Erythroblast (primary cell): ENCODE data around the gene CACNA1H.

Source experiments
- DNase-seq, 2 experiments: peaks; one replicate each; lab custom pipeline; 2025; lab: John Stamatoyannopoulos, UW
- GATA1 ChIP-seq: IDR thresholded peaks from 2 replicates; pipeline ENCODE4 v1.6.1; 2011; ENCODE audit warnings: low read depth, mild to moderate bottlenecking, control low read depth, low read length, moderate library complexity
- POLR2A ChIP-seq: IDR thresholded peaks from 2 replicates; pipeline ENCODE4 v1.6.1; 2011; ENCODE audit warnings: mild to moderate bottlenecking, low read length

CACNA1H gene

DNA sequence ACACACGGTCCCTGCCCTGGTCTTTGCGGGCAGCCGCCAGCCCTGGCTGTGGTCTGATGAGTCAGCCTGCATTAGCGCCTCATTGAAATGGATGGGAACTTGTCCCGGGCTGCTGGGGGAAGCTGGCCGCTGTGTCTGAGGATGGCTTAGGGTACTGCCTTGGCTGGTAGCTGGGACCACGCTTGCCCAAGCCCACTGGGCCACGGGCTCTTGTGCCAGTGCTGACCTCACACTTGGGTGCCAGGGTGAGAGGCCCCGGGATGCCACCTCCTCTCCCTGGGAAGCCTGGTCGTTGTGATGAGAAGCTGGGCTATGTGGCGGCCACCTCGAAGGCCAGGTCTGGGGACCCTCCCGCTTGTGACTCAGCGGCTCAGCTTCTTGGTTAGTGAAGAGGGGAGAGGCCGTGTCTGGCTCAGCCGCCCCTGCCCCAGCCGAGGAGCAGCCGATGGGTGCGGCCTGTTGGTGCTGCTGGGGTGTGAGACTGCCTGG, 10.7 kb downstream of the CACNA1H start:
- DNase-seq: no peak
- TF ChIP-seq GATA1 (no peak), POLR2A (no peak)

DNA sequence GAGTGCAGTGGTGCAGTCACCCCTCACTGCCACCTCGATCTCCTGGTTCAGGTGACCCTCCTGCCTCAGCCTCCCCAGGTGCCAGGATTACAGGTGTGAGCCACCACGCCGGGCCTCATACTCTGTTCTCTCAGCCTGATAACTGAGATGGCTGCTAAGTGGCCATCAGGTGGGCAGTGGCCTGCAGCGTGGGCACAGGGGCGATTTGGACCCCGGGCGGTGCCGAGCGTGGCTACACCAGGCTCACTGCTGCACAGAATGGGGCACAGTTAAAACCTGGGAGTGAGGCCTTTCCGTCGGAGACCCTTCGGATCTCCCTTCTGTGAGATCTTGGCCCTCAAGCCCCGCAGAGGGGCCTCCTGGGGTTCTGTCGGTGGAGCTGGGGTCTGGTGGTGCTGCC, 11.5 kb downstream of the CACNA1H start:
- TF ChIP-seq GATA1: no peak
- no peak for TF ChIP-seq POLR2A
- DNase-seq: no peak

DNA sequence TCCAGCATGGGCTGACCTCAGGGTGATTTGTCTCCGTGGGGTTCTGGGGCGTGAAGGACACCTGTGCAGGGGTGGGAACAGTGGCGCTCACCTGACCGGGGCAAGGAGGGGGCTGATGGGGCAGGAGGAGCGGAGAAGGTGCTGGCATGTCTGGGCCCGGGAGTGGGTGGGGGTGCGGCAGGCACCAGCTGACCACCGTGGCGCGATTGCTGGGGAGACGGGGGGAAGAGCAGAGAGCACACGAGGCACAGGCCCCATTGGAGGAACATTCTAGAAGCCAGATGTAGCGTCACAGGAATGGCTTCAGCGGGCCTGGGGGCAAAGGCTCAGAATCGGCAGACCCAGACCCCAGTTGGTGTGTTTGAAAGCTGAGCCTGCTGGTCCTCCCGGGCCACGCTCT, 12.1 kb downstream of the CACNA1H start:
- TF ChIP-seq GATA1 (no peak), POLR2A (no peak)
- no peak for DNase-seq

DNA sequence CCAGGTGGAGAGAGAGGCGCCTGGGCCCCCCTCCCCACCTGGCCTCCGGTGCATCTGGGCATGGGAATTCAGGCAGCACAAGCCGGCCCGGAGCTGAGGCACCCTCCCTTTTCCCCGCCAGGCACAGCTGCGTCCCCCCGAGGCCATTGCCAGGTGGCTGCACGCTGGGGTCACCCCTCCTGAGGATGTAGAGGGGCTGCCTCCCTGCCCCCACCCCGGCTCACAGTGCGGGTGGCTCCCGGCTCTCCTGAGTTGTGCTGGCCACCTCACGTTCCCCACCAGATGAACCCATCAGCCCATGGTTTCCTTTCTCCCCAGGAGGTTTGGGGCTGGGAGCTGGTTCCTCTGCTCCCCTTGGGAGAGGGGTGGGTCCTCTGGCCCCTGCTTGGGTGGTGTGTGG, 12.6 kb downstream of the CACNA1H start:
- TF ChIP-seq GATA1: no peak
- no peak for TF ChIP-seq POLR2A
- DNase-seq: no peak

DNA sequence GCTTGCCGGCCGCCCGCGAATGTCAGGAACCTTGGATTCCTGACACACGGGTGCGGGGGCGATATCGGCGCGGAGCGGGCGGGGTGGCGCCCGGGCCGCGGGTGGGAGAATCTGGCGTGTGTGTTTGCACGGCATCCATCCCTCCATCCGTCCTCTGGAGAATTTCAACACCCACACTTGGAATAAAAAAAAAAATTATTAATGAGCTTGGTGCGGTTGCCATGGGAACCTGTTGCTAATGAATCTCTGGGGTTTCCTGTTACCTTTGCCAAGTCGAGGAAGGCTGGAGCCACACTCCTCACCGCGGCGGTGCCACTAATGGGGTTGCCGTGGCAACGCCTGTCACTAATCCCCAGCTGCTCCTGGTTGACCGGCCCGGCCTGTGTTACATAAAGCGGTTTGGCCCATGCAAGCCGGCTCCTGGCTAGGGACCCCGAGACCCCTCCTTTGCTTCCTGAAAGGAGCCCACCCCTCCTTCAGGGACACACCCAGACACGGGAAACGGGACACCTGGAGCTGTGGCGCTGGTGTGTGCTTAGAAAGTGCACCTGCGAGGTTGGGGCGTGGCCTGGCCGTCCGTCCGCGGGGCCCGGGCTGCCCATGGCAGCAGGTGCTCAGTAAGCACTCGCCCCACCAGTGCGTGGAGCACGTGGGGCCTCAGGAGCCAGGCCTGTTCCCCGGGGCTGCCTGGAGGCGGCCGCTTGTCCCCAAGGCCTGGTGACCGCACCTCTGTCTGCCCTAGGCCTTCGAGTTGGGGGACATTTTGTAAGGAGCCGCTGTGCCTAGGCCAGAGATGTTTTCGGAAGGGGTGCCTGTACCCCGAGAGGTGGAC, 14.6 kb downstream of the CACNA1H start:
- TF ChIP-seq GATA1: no peak
- no peak for DNase-seq

DNA sequence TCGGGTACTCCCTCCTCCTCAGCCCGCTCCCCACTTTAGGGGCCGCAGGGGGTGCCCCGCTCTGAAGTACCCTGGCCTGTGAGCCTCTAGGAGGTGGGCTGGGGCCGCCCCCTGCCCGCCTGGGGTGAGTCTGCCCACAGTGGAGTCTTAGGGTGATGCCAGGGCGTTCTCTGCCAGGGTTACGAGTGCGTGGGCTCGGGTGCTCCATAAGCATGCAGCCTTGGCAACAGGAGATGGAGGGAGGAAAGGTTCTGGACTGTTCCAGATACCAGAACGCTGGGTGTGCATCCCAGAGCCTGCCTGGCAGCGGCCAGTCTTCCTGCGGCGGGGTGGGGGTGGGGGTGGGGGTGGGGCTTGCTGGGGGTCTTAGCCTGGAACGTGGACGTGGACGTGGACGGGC, 15.9 kb downstream of the CACNA1H start:
- TF ChIP-seq POLR2A: no peak
- TF ChIP-seq GATA1: no peak

DNA sequence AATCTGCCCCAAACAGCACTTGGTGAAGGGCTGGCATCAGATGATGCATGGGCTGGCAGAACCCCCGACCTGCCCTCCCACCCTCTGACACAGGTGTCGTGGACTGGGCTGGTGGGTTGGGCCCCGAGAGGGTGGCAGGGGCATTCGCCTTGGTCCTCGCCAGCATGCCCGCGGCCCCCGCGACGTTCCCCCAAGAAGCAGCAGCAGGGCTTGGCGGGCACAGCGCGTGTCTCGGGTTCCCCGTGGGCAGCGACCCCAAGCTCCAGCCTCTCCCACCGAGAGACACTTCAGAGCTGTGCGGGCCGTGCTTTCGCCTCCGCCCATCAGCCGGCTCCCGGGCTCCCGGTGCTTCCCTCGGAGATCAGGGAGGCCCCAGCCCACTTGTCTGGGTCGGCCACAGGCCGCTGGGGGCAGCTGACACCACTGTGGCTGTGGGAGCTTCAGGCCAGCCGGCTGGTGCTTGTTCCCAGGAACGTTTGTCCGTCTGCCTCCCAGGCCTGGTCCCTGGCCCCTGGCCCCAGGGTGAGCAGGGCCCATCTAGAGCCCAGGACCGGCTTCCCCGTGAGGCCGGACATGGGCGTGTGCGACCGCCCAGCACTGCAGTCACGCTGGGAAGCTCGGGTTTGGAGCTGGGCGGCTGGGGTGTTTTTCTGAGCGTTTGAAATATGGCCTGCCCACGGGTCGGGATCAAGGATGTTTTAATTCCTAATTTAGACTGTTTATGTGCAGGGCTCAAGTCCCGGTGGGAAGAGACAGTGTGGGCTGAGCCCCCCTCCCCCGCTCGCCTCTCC, 16.6 kb downstream of the CACNA1H start:
- DNase-seq: no peak
- TF ChIP-seq GATA1 (no peak), POLR2A (no peak)

More for the DNA sequence above, 15.9 kb downstream of the CACNA1H start:
- no peak for DNase-seq

DNA sequence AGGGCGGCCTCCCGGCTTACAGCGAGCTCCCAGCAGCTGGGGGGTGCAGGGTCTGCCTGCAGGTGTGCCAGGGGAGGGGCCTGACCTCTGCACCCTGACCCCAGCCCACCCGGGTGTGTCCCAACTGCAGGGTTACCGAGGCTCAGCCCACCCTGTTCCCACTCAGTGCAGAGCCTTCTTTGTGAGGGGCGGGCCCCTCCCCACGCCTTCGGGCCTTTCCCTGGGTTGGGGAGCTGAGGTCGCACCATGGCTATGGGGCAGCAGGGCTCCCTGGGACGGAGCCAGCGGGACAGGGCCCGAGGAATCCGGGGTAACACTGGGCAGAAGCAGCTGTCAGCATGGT, 17.1 kb downstream of the CACNA1H start:
- DNase-seq: no peak
- TF ChIP-seq GATA1 (no peak), POLR2A (no peak)

DNA sequence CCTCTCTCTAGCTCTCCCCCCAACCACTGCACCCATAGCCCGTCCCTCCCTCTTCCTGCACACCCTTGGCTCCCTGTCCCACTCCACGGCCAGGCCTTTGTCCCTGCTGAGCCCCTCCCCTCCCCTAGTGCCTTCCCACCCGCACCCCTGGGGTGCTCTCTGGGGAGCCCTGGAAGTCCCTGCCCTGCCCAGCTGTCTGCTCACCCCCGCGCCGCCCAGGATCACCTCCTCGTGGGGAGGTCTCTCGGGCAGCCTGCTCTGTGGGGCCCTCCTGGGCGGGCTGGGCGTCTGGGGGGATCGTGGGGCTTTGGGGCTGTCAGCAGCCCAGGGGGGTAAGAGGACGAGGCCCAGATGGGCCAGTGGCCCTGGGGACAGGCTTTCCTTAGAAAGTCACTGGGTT, 18.1 kb downstream of the CACNA1H start:
- no peak for TF ChIP-seq POLR2A
- no peak for TF ChIP-seq GATA1
- DNase-seq: no peak

DNA sequence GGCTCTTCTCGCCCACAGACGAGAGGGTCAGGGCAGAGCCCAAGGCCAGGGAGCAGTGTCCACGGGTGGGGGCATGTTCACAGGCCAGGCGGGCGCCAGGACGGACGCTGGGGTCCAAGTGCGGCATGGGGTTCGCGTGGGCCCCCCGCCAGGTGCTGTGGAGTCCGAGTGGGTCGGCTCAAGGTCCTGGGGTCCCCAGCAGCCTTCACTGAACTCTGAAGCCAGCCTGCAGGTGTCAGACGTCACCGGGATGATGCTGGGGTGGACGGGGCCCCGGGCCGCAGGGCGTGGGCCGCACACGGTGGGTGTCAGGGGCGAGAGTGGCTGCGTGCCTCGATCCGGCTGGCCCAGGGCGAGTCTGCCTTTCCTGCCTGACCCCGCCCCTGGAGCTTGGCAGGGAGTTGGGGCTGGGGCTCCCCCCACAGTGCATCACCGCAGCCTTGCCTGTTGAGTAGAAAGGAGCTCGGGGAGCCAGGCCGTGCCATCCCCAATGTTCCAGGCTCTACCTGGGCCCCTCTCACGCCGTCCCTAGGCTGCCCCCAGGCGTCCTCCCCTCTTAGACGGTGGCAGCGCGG, 19.0 kb downstream of the CACNA1H start:
- TF ChIP-seq GATA1 (no peak), POLR2A (no peak)
- no peak for DNase-seq

DNA sequence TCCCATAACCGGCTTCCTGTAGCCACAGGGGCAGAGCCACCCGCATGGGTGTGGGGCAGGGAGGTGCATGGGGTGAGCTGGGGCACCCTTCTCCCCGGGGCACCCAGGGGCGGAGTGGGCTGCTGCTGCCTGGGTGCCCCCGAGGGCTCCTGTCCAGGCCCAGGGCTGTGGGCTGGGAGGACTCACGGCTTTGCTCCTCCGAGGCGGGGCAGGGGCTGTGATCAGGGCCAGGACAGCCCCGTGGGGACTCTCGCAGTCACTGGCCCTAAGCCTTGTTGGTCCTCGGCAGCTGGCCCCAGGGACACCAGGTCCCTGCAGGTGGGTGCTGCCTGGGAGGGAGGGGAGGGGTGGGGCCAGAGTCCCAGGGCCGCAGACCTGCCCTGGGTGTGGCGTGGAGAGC, 19.7 kb downstream of the CACNA1H start:
- no peak for TF ChIP-seq POLR2A
- no peak for TF ChIP-seq GATA1
- no peak for DNase-seq

DNA sequence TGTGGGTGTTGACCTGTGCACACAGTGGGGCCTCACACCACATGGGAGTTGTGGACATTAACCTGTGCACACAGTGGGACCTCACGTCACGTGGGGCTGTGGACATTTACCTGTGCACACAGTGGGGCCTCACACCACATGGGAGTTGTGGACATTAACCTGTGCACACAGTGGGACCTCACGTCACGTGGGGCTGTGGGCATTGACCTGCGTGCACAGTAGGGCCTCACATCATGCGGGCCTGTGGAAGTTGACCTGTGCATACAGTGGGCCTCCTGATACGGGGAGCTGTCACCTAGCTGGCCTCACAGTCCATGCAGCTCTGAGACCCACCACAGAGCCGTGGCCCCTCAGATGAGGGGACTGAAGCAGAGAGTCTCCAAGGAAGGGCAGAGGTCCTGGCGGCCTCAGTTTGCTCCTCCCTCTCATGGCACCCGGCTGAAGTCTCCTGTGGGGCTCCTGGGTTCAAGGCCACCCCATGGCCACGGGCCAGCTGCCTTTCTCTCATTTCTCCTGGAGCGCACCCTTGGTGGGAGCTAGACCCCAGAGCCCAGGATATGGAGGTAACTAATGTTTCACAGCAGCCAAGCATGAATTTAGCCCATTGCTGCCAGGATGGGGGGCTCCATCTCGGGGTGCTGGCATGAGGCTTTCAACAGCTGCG, 21.0 kb downstream of the CACNA1H start:
- TF ChIP-seq GATA1: no peak
- no peak for TF ChIP-seq POLR2A

More for the DNA sequence above, 21.0 kb downstream of the CACNA1H start:
- DNase-seq: no peak
